NCI-H2029 (cell line): ENCODE measurements around the gene CLDN5.

Experiments used
- DNase-seq: peaks from one replicate; lab custom pipeline; 2025; lab: John Stamatoyannopoulos, UW

CLDN5 gene

GRCh38 chr22:19522190-19522880 lies 1.9 kb downstream of the CLDN5 start:
- DNase-seq: peak; percentile 66

- DNase-seq: no peak
Measured at GRCh38 chr22:19520566-19521305, 3.5 kb downstream of the CLDN5 start.

GRCh38 chr22:19520007-19520406 lies 4.2 kb downstream of the CLDN5 start:
- no peak for DNase-seq

- DNase-seq: no peak
Measured at GRCh38 chr22:19519041-19519926, 4.9 kb downstream of the CLDN5 start.

GRCh38 chr22:19518635-19519034 lies 5.6 kb downstream of the CLDN5 start:
- DNase-seq: no peak

GRCh38 chr22:19517919-19518611 lies 6.1 kb downstream of the CLDN5 start:
- DNase-seq: no peak

- no peak for DNase-seq
Measured at GRCh38 chr22:19517171-19517500, 7.1 kb downstream of the CLDN5 start.

GRCh38 chr22:19516378-19517170 lies 7.6 kb downstream of the CLDN5 start:
- DNase-seq: no peak

GRCh38 chr22:19515654-19516377 lies 8.4 kb downstream of the CLDN5 start:
- no peak for DNase-seq

GRCh38 chr22:19514831-19515565 lies 9.2 kb downstream of the CLDN5 start:
- no peak for DNase-seq

GRCh38 chr22:19513823-19514222 lies 10.4 kb downstream of the CLDN5 start:
- DNase-seq: no peak

- DNase-seq: no peak
Measured at GRCh38 chr22:19510919-19511341, 13.3 kb downstream of the CLDN5 start.

GRCh38 chr22:19509923-19510322 lies 14.3 kb downstream of the CLDN5 start:
- no peak for DNase-seq

- no peak for DNase-seq
Measured at GRCh38 chr22:19509191-19509590, 15.0 kb downstream of the CLDN5 start.

- no peak for DNase-seq
Measured at GRCh38 chr22:19508024-19508776, 16.0 kb downstream of the CLDN5 start.

- DNase-seq: no peak
Measured at GRCh38 chr22:19507534-19507861, 16.7 kb downstream of the CLDN5 start.

GRCh38 chr22:19506212-19506611 lies 18.0 kb downstream of the CLDN5 start:
- DNase-seq: no peak

GRCh38 chr22:19505735-19506126 lies 18.5 kb downstream of the CLDN5 start:
- DNase-seq: no peak
